Breast epithelium (tissue), 4 donors: ENCODE measurements around the gene OR6M1. TPM values are rescaled to one million over a fixed set of nuclear protein-coding genes. Genes with fewer than 3 reads are reported as not detected.

Experiments used
- DNase-seq, 2 donors: peaks; one replicate each; pipeline ENCODE4 v3.0.0-alpha.2; 2019; ENCODE audit warnings: low spot score in 2 of 2
- H3K27ac ChIP-seq, 2 donors: fragments of 200-600 bp; sonication (generic) in 1 of 2; one replicate each; pipeline ENCODE4 v1.5.1; 2016 to 2019; ENCODE audit warnings: mild to moderate bottlenecking in 1 of 2
- H3K27me3 ChIP-seq, 2 donors: fragments of 200-600 bp; sonication (generic) in 1 of 2; one replicate each; pipeline versions ENCODE4 v1.5.1 to v1.6.0; 2017 to 2019; ENCODE audit warnings: control low read depth in 1 of 2, mild to moderate bottlenecking in 1 of 2
- H3K36me3 ChIP-seq: fragments of 200-600 bp; one replicate; pipeline ENCODE4 v1.5.1; 2019
- H3K4me1 ChIP-seq, 2 donors: fragments of 200-600 bp; sonication (generic); one replicate each; pipeline ENCODE4 v1.5.1; 2016 to 2019; ENCODE audit warnings: control low read depth in 1 of 2
- H3K4me3 ChIP-seq, 3 donors: fragments of 200-600 bp; sonication (generic); 1 replicate in 2 of 3; 2 replicates in 1 of 3; pipeline ENCODE4 v1.5.1; 2016 to 2019; ENCODE audit warnings: mild to moderate bottlenecking in 3 of 3, moderate library complexity in 2 of 3
- H3K9me3 ChIP-seq, 2 donors: fragments of 200-600 bp; sonication (generic) in 1 of 2; one replicate each; pipeline ENCODE4 v1.5.1; 2016 to 2019; ENCODE audit warnings: control low read depth in 1 of 2
- POLR2A ChIP-seq: fragments of 450-650 bp; IDR thresholded peaks from one replicate; pipeline ENCODE4 v1.6.1; 2016; ENCODE audit warnings: antibody characterized with exemption, mild to moderate bottlenecking, moderate library complexity
- POLR2AphosphoS5 ChIP-seq, 3 donors: sonication (generic); formaldehyde crosslinking; IDR thresholded peaks; one replicate each; pipeline ENCODE4 v1.6.1; 2017; ENCODE audit warnings: antibody characterized with exemption in 3 of 3
- intact Hi-C: fragments of 100-400 bp; cut with DNase I; formaldehyde crosslinking; loops from one replicate; pipeline ENCODE4 v1.15.1; 2023; ENCODE audit warnings: low total_unique reads
- total RNA-seq, 3 donors: library from RNA; depleted of rRNA; stranded (reverse); fragments of >200 nt; gene quantifications; one replicate each; pipeline ENCODE4 v1.1.0, GENCODE V29; 2016
- TF ChIP-seq, protein P1 (sequence below), 3 donors: fragments of 450-650 bp; IDR thresholded peaks; one replicate each; pipeline ENCODE4 v1.5.1; 2016 to 2017; ENCODE audit warnings: antibody characterized with exemption in 3 of 3, mild to moderate bottlenecking in 3 of 3, moderate library complexity in 3 of 3

OR6M1 gene
- total RNA-seq, 3 donors from 2014 or later: not detected

DNA sequence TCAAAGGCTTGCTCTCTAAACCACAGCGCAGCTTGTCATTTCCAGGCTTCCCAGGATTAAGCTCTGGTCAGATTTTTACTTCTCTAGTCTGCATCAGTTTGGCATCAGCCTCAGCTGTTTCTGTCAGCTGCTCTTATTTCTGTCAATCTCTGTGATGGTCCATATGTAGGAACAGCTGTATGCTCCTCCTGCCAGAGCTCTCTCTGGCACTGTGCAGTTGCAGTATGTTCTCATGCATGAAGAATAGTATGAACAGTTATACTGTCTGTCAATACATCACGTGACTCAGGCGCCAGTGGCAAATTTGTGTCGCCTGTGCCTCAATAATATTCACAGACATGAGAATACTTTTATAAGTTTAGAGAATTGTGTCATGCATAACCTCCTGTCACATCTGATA lies 6.7 kb downstream of the OR6M1 start:
- Histone ChIP-seq H3K36me3 (no peaks in the 10 kb centered on the region), H3K9me3 (no peaks in the 10 kb centered on the region), H3K4me1 (no peaks in the 10 kb centered on the region), H3K27ac (no peak overlapping the region), H3K27me3 (no peaks in the 10 kb centered on the region), H3K4me3 (no peak overlapping the region)
- TF ChIP-seq, protein P1, sequence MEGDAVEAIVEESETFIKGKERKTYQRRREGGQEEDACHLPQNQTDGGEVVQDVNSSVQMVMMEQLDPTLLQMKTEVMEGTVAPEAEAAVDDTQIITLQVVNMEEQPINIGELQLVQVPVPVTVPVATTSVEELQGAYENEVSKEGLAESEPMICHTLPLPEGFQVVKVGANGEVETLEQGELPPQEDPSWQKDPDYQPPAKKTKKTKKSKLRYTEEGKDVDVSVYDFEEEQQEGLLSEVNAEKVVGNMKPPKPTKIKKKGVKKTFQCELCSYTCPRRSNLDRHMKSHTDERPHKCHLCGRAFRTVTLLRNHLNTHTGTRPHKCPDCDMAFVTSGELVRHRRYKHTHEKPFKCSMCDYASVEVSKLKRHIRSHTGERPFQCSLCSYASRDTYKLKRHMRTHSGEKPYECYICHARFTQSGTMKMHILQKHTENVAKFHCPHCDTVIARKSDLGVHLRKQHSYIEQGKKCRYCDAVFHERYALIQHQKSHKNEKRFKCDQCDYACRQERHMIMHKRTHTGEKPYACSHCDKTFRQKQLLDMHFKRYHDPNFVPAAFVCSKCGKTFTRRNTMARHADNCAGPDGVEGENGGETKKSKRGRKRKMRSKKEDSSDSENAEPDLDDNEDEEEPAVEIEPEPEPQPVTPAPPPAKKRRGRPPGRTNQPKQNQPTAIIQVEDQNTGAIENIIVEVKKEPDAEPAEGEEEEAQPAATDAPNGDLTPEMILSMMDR (IDR thresholded peaks at IDR 0.05): no peak
- no peak for TF ChIP-seq POLR2A
- no peak for TF ChIP-seq POLR2AphosphoS5 (IDR thresholded peaks at IDR 0.05)
- DNase-seq: no peak
- intact Hi-C loops: no loop called here

DNA sequence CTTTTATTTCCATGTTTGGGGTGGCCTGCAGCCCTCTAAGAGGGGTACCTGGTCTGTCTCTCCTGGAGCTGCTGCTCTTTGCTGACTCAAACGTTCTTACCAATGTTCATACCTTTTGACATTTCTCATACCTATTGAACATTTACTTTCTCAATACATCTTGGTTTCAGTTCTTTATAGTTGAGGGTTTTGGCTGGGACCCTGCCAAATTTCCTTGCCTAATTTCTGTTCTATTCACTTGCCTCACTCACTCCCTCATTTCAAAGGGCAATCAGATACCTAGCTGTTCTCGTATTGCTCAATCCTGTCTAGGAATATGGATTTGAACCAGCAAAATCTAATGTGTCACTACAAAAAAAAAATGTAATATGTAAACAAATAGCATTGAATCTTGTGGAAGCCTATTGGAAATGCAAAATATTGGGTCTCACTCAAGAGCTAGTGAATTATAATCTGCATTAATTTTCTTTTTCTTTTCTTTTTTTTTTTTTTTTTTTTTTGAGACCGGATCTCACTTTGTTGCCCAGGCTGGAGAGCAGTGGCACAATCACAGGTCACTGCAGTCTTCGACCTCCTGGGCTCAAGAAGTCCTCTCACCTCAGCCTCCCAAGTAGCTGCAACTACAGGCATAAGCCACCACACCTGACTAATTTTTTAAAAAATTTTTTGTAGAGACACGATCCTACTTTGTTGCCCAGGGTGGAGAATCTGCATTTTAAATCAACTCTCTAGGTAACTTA lies 7.5 kb downstream of the OR6M1 start:
- TF ChIP-seq, protein P1 (IDR thresholded peaks at IDR 0.05): no peak
- TF ChIP-seq POLR2AphosphoS5 (IDR thresholded peaks at IDR 0.05) (no peak), POLR2A (no peak)
- DNase-seq: no peak
- no peaks in the 10 kb centered on the region for H3K27me3 ChIP-seq
- intact Hi-C loops: no loop called here
- H3K4me1 ChIP-seq: no peaks in the 10 kb centered on the region
- H3K27ac ChIP-seq: no peak overlapping the region
- H3K36me3 ChIP-seq: no peaks in the 10 kb centered on the region
- no peaks in the 10 kb centered on the region for H3K9me3 ChIP-seq
- no peak overlapping the region for H3K4me3 ChIP-seq

DNA sequence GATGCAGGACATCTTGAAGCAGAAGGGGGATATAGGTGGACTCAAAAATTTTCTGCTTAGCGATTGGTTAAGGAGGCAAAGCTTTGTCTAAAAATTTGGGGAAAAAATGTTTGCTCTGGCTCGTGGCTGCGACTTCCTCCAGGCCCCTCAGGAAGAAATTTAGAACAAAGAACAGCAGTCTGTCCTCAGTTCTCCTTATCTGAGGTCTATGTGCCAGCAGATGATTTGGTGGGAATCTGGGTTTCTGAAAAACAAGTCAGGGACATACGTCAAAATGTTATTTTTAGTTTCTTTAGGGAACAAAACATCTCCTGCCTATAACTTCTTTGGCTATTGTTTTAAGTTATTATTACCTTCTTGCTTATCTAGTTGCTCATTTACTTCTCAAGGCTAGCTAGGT lies 8.1 kb downstream of the OR6M1 start:
- intact Hi-C loops: no loop called here
- no peaks in the 10 kb centered on the region for H3K9me3 ChIP-seq
- no peak for DNase-seq
- H3K27me3 ChIP-seq: no peaks in the 10 kb centered on the region
- H3K4me1 ChIP-seq: no peaks in the 10 kb centered on the region
- TF ChIP-seq POLR2A (no peak), POLR2AphosphoS5 (IDR thresholded peaks at IDR 0.05) (no peak)
- TF ChIP-seq, protein P1 (IDR thresholded peaks at IDR 0.05): no peak
- H3K36me3 ChIP-seq: no peaks in the 10 kb centered on the region
- no peak overlapping the region for H3K4me3 ChIP-seq
- no peak overlapping the region for H3K27ac ChIP-seq

DNA sequence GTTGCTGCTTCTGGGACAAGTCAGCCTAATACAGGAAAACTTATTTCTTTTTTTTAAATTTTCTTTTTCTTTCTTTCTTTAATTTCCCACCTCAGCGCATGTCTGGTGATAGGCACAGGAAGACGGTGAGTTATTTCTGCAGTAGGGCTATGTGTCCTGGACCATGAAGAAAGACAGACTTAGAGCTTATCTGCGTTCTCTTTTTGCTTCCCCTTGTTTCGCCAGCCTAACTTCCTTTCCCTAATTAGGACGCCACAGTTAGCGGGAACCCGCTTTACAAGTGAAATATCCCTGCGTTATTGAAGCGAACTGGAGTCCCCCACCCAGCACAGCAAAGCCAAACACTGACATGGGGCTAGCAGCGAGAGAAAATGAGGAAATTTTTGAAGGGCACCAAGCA lies 8.6 kb downstream of the OR6M1 start:
- no peak overlapping the region for H3K4me3 ChIP-seq
- no peaks in the 10 kb centered on the region for H3K9me3 ChIP-seq
- H3K27me3 ChIP-seq: no peaks in the 10 kb centered on the region
- intact Hi-C loops: no loop called here
- H3K4me1 ChIP-seq: no peaks in the 10 kb centered on the region
- DNase-seq: no peak
- TF ChIP-seq POLR2A (no peak), POLR2AphosphoS5 (IDR thresholded peaks at IDR 0.05) (no peak)
- TF ChIP-seq, protein P1 (IDR thresholded peaks at IDR 0.05): no peak
- no peak overlapping the region for H3K27ac ChIP-seq
- H3K36me3 ChIP-seq: no peaks in the 10 kb centered on the region

DNA sequence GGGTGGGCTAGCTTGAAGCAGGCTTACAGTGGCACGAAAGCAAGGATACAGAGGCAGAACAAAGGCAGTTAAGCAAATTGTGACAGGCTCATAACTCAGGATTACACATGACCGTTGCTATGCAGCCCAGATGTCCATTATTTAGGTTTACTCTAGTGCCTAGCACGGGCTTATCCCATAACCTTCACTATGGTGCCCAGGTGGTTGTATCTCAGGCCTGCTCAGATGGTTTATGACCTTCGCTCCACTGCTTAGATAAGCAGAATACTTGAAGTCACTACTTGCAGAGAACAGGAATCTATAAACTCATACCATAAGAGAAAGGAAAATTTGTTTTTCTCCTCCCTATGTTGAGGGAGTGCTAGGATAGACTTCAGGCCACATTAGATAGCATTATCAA lies 9.0 kb downstream of the OR6M1 start:
- no peaks in the 10 kb centered on the region for H3K27me3 ChIP-seq
- TF ChIP-seq, protein P1 (IDR thresholded peaks at IDR 0.05): no peak
- H3K9me3 ChIP-seq: no peaks in the 10 kb centered on the region
- no peak for DNase-seq
- H3K4me1 ChIP-seq: no peaks in the 10 kb centered on the region
- H3K36me3 ChIP-seq: no peaks in the 10 kb centered on the region
- H3K4me3 ChIP-seq: no peak overlapping the region
- intact Hi-C loops: no loop called here
- no peak overlapping the region for H3K27ac ChIP-seq
